Measurements from ENCODE around the gene TBCCD1.

DNA sequence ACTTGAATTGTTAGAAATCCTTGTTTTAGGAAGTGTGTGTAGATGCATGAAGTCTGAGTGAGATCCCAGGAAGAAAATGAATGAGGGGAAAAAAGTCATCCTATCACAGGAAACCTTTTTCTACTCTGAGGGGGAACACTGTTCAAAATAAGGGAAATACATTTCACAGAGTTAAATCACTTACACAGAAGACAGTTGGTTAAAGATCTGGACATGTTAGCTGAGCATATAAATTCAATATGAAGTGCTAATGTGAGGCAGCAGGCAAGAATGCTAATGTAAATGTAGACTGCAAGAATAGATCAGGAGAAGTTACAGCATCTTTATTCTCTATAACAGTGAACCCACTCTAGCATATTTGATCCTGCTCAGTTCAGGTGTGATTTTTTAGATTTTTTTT, 2.6 kb downstream of the TBCCD1 start:
- TF ChIP-seq EZH2 (IDR thresholded peaks at IDR 0.05; ENCODE audit: borderline replicate concordance, low read depth, low read length, poor library complexity, severe bottlenecking) = no peak
- TF ChIP-seq, protein P1, sequence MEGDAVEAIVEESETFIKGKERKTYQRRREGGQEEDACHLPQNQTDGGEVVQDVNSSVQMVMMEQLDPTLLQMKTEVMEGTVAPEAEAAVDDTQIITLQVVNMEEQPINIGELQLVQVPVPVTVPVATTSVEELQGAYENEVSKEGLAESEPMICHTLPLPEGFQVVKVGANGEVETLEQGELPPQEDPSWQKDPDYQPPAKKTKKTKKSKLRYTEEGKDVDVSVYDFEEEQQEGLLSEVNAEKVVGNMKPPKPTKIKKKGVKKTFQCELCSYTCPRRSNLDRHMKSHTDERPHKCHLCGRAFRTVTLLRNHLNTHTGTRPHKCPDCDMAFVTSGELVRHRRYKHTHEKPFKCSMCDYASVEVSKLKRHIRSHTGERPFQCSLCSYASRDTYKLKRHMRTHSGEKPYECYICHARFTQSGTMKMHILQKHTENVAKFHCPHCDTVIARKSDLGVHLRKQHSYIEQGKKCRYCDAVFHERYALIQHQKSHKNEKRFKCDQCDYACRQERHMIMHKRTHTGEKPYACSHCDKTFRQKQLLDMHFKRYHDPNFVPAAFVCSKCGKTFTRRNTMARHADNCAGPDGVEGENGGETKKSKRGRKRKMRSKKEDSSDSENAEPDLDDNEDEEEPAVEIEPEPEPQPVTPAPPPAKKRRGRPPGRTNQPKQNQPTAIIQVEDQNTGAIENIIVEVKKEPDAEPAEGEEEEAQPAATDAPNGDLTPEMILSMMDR (conservative IDR thresholded peaks at IDR 0.05; ENCODE audit: low read depth, low read length) = no peak

Data from A673 (cell line).